A549 (cell line): Measurements from ENCODE around the gene ZBTB20.

Experiments
- BHLHE40 ChIP-seq: IDR thresholded peaks from 2 replicates; pipeline ENCODE4 v1.6.1; 2012; ENCODE audit warnings: low read depth, low read length, inconsistent platforms
- CEBPB ChIP-seq, 2 experiments: fragments of >200 bp in 1 of 2; sonication (Bioruptor Twin) in 1 of 2; formaldehyde crosslinking in 1 of 2; IDR thresholded peaks; 2 replicates each; pipeline ENCODE4 v1.6.1; 2012 to 2016
- CHD2 ChIP-seq: fragments of 150-350 bp; IDR thresholded peaks from 2 replicates; pipeline ENCODE4 v1.6.1; 2014; ENCODE audit warnings: low read length; ENCODE audit not compliant: partially characterized antibody
- CTCF ChIP-seq: fragments of >200 bp; sonication (Bioruptor Twin); formaldehyde crosslinking; IDR thresholded peaks from 3 replicates; pipeline ENCODE4 v1.5.1; 2016
- EP300 ChIP-seq, 2 experiments: fragments of >200 bp; sonication (Bioruptor Twin); formaldehyde crosslinking; IDR thresholded peaks; 2 replicates in 1 of 2; 3 replicates in 1 of 2; pipeline ENCODE4 v1.6.1; 2016 to 2017
- HMGXB4 ChIP-seq: fragments of 250-450 bp; sonication (Bioruptor Pico); IDR thresholded peaks from 2 replicates; pipeline ENCODE4 v1.5.0; 2021; ENCODE audit warnings: mild to moderate bottlenecking, moderate library complexity, borderline replicate concordance
- PHF8 ChIP-seq: fragments of 200-600 bp; sonication (generic); IDR thresholded peaks from 2 replicates; pipeline ENCODE4 v1.6.1; 2016; ENCODE audit warnings: low read depth, mild to moderate bottlenecking, antibody characterized with exemption, moderate library complexity, borderline replicate concordance
- POLR2A ChIP-seq: IDR thresholded peaks from 2 replicates; pipeline ENCODE4 v1.6.1; 2012; ENCODE audit warnings: mild to moderate bottlenecking, low read length
- POLR2AphosphoS2 ChIP-seq: conservative IDR thresholded peaks from 2 replicates; pipeline ENCODE4 v1.6.1; 2012; ENCODE audit warnings: low read length, improper control_type of control experiment, inconsistent platforms
- REST ChIP-seq: fragments of 200-600 bp; sonication (generic); IDR thresholded peaks from 2 replicates; pipeline ENCODE4 v1.6.1; 2016; ENCODE audit warnings: antibody characterized with exemption, mild to moderate bottlenecking, moderate library complexity

- TF ChIP-seq REST (no peak), POLR2AphosphoS2 (no peak), CEBPB (IDR thresholded peaks at IDR 0.05) (no peak), HMGXB4 (CRISPR knock-in tag) (no peak), CTCF (no peak), PHF8 (no peak), BHLHE40 (no peak), POLR2A (no peak), CHD2 (no peak), EP300 (IDR thresholded peaks at IDR 0.05) (no peak)
Measured at GRCh38 chr3:114824014-114824413, 323.1 kb downstream of the ZBTB20 start.
